ENCODE data around the gene KIAA0319L.
"Not testable (repeated sequence)": the region's sequence is repeated elsewhere in the genome, so short reads cannot be mapped to it uniquely, and the experiment has no call there.

KIAA0319L gene

DNA sequence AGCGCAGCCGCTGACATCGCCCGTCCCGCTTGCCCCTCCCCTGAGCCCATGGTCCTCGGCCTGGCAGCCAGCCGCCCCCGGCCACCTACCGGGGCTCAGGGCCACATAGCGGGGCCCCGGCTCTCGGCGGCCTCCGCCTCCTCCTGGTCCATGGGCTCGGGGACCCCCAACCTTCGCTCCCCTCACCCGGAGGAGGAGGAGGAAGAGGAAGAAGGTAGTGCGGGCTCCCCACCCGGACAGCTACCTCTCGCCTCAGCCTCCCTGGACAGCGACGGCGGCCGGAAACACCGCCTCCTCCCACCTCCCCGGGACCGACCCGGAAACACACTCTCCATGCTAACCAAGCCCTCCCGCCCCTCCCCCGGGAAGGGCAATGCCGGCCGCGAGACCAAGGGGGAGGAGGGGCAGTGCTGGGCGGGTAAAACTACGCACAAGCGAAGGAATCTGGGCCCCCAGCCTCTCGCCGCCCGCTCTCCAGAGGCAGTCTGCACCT lies at the start of gene KIAA0319L:
Gene KIAA0319L, minus strand, starts transcription at position 286 of the 493 bp plus-strand sequence. CDS start 2,912 bp downstream, outside the sequence.
- no peak for DNase-seq

DNA sequence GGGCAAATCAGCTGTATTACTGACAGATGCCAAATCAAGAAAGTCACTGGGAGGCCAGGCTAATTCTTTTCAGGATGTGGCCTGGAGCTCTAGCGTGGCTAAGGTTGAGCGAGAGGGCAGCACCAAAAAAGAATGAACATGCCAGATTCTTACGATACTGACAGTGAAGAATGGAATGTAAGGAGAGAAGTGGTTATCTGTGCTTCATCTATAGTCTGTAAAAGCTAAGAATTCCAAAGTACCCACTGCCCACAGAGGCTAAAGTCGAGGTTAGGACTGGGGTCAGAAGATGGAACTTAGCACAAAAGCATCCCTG lies 48.6 kb upstream of the KIAA0319L start:
- DNase-seq = no peak

DNA sequence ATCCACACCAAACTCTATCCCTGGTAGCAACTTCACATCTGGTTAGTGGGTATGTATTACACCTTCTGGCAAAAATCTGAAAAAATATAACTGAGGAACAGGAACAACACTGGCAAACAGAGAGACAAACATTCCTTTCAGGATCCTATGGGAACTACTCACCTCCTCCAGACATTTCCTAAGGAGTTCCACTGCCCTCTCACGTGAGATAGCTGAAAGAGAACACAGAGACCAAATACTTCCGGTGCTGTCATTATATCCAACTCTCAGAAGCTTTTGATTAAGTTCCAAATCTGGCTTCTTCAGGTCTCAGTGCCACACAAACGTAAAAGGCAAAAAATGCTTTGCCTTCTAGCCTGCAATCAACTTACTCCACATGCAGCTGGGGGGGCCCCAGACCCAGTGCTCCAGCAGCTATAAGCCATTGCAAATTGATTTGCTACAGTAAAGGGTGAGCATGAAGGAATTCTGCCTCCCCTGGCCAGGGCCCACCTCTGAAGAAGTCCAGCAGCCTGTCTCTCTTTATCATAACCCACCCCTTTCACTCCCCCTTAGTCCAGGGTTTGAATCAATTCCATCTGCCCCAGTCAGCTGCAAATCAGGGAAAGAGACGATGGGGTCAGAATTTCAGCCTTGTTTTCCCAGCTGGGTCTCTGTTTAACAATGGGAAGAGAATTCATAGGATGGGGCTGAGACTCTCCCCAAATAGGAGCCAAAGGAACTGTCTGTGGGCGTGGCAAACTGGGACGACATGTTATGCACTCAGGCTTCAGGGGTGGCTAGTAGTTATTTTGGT lies 48.1 kb upstream of the KIAA0319L start:
- no peak for DNase-seq

DNA sequence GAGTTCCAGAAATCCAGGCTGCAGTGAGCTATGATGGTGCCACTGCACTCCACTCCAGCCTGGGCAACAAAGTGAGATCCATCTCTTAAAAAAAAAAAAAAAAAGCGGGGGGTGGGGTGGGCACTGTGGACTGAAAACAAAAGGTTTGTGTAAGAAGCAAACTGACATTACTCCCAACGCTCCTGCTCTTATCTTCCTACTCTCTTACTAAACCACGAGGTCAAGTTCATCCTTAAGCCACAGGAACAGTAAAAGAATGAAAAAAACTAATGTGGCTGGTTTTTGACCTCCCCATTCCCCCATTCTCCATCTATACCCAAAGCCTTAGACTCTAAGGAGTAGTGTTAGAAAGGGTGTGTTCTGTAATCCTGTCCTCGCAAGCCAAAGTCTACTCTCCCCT lies 46.7 kb upstream of the KIAA0319L start:
- no peak for DNase-seq

DNA sequence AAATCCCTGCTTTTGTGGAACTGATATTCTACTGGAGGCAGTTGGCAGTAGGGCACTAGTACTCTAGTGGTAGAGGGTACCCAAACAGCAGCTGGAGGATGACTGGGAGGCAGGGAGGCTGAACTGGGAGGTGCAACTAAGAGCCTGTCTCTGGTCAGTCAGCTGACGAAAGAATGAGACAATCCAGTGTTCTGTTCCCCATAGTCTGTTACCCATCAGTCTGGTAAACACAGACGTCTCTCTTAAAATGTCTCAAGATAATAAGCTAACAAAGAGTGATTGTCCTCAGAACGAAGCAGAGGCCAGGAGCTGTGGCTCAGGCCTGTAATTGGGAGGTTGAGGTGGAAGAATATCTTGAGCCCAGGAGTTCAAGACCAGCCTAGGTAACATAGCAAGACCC lies 46.3 kb upstream of the KIAA0319L start:
- no peak for DNase-seq

DNA sequence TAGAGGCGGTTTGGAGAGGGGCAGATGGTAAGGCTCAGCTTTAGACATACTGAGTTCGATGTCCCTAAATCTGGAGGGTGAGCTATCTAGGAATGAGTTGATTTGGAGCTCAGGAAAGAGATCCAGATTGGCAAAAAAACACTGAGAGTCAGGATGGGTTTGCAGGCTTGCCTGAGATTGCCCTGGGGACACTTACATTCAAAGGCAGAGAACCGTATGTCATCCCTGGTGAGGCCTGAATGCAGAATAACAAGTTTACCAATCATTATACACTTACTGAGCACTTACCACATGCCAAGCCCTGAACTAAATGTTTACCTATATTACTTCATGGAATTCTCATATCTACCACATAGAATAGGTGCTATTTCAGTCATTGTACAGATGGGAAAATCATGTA lies 43.4 kb upstream of the KIAA0319L start:
- DNase-seq = no peak

DNA sequence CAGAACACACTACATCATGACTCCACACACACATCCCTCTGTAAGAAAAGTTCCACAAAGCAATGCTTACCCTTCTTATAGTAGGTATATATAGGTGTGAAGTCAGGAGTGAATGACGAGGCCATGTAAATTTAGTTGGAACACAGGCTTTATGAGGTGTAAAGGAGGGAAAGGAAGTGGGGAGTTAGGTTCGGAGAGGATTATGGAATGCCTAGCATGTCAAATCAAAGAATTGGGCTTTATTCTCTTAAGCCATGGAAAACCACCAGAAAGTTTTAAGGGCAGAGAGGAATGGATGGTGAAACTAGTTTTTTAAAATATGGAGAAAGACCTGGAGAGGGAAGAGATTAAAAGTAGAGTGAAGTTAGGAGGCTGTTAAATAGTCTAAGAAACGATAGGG lies 42.2 kb upstream of the KIAA0319L start:
- DNase-seq = no peak

DNA sequence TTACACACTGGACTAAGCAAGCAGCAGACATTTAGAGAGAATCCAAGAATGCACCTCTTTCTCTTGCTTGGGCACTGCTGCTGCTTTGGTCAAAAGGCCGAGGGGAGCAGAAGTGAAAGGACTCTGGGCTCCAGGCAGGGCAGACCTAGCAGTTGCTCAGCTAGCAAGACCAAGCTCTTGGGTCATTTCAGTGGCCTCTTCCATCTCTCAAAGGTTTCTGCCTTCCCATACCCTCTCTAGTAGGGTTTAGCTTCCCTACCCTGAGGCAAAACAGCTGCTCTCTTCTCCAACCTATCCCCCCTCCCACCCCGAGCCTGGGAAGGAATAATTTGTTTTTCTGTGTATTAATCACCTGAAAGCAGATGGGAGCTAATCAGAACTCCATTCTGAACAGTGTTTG lies 41.7 kb upstream of the KIAA0319L start:
- DNase-seq = no peak

DNA sequence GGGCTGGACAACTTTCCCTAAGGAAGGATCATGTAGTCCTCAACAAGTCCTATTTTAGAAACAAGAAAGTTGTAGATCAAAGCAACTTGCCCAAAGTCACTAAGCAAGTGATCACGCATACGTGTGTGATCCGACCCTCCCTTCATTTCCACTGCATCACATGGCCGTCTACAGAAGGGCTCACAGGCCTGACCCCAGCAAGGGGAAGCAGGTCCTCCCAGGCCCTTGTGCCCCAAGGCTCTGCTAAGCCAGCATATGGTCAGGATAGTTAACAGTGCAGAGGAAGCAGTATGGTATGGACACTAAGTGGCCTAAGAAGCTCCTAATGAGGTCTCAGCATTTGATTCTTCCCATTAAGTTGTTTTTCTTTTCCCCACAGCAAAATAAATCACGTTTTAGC lies 40.7 kb upstream of the KIAA0319L start:
- DNase-seq = no peak

DNA sequence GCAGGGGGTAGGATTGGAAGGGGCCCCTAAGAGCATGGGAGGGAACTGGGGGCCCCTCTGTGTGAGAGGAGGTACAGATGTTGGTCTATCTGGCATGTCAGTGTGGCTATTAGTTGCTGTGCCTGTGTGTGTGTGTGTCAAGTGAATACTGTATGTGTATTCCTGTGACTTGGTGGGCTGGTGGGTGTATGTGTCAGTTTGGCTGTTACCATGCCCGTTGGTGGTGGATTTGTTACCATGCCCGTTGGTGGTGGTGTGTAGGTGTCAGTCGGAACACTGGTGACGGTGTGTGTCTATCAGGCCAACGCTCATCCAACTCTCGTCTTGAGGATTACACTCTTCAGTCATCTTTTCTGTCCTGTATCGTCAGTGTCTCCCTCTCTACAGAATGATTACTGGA lies 38.5 kb upstream of the KIAA0319L start:
- DNase-seq = no peak

DNA sequence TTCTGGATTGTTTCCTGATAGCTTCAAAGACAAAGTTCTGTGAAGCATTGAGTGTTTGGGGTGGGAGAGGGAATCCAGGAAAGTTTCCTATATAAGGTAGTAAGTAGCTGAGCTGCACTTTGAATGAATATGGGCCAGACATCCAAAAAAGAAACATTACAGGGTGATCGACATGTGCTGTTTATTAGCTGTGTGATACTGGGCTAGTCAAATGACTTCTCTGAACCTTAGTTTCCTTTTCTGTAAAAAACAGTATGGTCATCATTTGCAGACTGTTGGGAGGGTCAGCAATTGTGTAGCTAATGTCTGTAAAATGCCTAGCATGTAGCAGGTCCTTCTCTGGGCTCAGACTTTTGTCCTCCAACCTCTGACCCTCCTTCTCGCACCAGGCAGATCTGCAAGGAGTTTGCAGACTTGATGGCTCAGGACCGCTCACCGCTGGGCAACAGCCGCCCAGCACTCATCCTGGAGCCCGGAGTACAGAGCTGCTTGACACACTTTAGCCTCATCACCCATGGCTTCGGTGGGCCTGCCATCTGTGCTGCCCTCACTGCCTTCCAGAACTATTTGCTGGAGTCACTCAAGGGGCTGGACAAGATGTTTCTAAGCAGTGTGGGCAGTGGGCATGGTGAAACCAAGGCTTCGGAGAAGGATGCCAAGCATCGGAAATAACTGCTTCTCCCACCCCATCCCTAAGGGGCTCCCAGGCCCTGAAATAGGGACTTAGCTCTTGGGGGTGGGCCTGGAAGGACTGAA lies 37.0 kb upstream of the KIAA0319L start:
- DNase-seq = no peak

DNA sequence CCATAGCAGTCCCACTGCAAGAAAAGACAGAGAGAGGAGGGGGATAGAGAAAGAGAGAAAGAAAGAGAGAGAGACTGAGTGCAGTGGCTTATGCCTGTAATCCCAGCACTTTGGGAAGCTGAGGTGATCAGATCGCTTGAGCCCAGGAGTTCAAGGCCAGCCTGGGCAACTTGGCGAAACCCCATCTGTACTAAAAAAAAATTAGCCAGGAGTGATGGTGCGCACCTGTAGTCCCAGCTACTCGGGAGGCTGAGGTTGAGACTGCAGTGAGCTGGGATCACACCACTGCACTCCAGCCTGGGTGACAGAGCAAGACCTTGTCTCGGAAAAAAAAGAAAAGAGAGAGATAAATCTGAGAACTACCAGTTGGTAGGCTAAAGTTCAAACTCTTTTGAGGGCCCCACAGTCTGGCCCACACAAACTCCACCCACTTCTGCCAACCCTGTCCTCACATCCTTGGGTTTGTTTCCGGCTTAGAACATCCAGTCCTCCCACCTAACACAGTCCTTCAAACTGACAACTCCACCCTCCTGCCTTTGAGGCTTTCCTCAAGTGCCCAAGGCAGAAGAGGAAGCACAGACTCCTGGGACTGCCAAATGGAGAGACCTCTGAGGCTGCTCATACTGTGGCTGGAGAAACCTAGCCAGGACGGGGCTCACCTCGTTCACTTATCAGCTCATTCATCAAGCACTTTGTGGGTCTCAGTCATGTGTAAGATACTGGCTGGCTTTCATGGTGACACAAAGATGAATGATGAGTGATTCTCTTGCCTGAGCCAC lies 36.0 kb upstream of the KIAA0319L start:
- no peak for DNase-seq

DNA sequence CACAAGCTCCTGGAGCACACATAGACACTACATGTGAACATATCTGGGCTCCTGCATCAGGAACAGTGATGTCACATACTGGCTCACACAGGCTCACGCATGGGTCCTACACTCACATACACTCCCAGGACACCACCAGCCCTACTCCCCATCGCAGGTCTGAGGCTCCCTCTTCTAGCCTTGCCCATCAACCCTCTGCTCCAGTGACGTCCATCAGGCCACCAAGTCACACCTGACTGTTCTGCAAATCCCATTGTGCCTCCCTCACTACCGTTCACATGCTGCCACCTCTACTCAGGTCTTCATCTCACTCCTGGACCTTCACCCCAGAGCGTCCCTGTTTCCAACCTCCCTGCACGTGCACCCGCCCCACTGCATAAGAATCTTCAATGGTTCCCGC lies 34.0 kb upstream of the KIAA0319L start:
- DNase-seq = no peak

DNA sequence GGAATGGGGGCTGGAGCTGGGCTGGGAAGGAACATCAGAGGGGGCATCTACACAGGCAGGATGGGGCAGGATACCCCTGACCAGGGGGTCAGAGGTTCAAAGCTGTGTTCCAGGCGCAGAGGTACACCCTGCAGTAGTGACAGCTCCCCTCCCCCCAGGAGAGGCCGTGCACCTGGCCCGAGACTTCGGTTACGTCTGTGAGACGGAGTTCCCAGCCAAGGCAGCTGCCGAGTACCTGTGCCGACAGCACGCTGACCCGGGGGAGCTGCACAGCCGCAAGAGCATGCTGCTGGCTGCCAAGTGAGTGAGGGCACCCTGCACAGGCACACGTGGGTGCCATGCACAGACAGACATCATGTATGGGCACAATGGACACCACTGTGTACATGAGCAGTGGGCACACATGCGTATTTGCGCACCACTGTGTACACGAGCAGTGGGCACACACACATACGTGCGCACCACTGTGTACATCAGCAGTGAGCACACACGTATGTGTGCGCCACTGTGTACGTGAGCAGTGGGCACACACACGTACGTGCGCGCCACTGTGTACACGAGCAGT lies 33.4 kb upstream of the KIAA0319L start:
- DNase-seq = no peak

DNA sequence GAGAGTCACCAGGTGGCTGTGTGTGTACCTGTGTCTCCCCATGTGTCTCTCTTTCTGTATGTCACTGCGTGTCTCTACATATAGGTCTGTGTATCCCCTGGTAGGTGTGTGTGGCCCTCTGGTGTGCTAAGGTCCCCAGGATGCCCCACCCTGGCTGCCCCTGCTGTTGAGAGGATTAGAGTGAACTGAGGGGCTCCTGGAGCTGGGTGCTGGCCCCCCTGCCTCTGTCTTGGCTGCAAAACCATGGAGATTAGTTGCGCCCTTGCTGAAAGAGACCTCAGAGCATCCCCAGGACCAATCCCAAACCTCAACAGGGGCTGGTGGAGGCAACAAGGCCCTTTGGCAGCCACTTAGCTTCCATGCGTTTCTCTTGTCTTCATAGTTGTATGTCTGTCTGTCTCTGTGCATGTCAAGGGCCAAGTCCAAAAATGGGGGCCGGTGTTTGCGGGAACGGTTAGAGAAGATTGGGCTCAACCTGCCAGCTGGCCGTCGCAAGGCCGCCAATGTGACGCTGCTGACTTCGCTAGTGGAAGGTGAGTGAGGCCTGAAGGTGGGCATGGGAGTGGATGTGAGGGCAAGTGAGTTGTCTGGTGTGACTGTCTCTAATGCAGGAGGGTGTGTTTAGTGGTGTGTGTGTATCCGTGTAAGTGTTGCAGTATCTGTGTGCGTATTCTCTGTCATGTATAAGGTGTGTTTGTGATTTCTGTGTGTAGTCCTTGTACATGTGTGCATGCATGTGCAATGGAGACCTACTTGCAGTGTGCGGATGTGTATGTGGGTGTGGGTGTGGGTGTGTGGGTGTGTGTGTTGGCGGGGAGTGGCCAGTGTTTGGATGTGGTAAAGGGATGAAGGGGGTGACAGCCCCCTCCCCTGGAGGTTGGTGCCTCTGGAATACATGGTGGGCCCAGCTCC lies 32.6 kb upstream of the KIAA0319L start:
- DNase-seq = no peak

DNA sequence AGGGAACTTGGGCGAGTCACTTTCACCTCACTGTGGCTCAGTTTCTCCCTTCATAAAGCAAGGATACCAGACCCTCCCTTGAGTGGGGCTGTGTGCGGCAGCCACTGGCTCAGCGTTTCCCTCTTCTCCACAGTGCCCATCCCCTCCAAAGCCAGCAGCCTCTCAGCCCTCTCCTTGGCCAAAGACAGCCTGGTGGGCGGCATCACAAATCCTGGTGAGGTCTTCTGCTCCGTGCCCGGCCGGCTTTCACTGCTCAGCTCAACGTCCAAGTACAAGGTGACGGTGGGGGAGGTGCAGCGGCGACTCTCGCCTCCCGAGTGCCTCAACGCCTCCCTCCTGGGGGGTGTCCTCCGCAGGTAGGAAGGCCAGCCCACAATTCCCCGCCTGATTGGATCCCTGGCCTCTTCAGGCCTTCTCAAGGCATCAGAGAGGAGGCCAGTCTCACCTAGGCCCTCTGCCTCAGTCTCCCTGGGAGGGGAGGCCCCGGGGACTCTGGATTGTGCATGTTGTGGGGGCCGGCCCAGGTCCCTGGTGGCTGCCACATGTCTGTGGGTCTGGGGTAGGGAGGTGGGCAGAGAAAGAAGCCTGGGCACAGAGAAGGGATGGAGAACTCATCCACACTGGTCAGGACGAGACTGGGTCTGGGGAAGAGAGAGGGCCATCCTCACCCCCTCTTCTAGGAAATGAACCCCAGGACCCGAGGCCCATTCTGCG lies 31.2 kb upstream of the KIAA0319L start:
- no peak for DNase-seq

DNA sequence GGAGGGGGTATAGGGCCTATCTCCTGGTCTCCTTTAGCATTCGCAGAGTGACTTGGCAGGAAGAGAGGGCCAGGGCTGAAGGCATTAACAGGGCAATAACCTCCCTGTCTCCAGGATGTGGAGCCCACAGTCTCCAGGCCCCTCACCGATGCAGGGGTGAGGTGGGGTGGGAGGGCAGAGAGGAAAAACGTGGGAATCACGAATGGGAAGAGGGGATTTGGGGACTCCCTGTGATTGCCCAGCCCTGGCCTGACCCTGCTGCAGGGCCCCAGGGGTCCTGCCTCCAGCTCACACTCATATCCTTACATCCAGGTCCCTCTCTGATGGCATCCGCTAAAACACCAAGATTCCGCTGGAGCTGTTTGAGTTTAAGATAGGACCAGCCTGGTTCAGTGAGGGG lies 30.5 kb upstream of the KIAA0319L start:
- DNase-seq = no peak

DNA sequence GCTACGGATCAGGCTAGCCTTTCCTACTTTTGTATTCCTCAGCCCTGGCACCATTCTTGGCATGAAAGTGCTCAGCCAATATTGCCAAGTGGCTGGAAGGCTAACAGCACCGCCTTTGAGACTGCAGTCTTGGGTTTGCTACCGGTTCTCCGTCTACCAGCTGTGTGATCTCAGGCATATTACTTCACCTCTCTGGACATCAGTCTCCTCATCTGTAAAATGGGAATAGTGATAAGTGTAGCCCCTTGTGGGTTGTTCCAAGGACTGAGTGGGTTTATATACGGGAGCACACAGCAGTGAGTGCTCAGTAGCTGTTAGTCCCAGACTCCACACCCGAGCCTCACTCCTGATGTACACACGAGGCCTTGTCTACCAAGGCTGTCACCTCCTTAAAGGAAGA lies 29.6 kb upstream of the KIAA0319L start:
- DNase-seq = no peak

DNA sequence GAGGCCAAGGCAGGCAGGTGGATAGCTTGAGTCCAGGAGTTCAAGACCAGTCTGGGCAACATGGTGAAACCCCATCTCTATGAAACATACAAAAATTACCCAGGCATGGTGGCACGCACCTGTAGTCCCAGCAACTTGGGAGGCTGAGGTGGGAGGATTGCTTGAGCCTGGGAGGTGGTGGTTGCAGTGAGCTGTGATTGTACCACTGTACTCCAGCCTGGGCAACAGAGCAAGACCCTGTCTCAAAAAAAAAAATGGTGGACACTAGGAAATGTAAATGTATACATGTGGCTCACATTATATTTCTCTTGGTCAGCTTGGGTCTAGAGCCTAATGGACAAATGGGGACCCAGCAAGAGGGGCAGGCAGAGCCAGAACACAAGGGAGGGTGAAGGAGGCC lies 28.6 kb upstream of the KIAA0319L start:
- DNase-seq = not testable (repeated sequence)

DNA sequence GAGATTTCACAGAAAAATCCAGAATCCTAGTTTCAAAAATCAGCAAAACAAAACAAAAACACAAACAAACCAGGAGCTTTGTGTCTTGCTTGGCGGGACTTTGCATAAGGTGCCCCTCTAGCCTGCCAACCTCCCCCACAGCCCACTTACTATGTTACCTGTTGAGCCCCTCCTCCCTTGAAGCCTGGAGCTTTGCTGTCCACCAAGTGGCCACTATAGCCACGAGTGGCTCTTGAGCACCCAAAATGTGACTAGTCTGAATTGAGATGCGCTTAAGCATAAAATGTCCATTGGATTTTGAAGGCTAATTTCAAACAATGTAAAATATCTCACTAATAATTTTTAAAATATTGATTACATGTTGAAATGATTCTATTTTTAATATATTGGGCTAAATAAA lies 28.1 kb upstream of the KIAA0319L start:
- DNase-seq = no peak

DNA sequence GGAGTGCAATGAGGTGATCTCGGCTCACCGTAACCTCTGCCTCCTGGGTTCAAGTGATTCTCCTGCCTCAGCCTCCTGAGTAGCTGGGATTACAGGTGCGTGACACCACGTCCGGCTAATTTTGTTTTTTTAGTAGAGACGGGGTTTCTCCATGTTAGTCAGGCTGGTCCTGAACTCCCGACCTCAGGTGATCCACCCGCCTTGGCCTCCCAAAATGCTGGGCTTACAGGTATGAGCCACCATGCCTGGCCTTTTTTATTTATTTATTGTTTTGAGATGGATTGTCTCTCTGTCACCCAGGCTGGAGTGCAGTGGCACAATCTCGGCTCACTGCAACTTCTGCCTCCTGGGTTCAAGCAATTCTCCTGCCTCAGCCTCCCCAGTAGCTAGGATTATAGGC lies 24.4 kb upstream of the KIAA0319L start:
- DNase-seq = not testable (repeated sequence)
